HG02610 (cell line): ENCODE data around the gene TRIM42.
A peak's percentile ranks its signal among the peaks of the same experiment; 100 is the strongest.

Experiments used
- ATAC-seq: cut with Tn5 transposase; IDR thresholded peaks from one replicate; pipeline ENCODE4 v1.9.1; 2021; ENCODE audit warnings: mild to moderate bottlenecking, moderate library complexity; ENCODE audit not compliant: unreplicated experiment

TRIM42 gene

GRCh38 chr3:140709751-140710150 lies 31.9 kb downstream of the TRIM42 start:
- no peak for ATAC-seq

- ATAC-seq: no peak
Observed at GRCh38 chr3:140710711-140711389, 33.0 kb downstream of the TRIM42 start.

- no peak for ATAC-seq
Observed at GRCh38 chr3:140711390-140712035, 33.6 kb downstream of the TRIM42 start.

- no peak for ATAC-seq
Observed at GRCh38 chr3:140712301-140712700, 34.4 kb downstream of the TRIM42 start.

GRCh38 chr3:140715035-140715434 lies 37.2 kb downstream of the TRIM42 start:
- ATAC-seq: no peak

GRCh38 chr3:140717921-140718320 lies 40.1 kb downstream of the TRIM42 start:
- no peak for ATAC-seq

- no peak for ATAC-seq
Observed at GRCh38 chr3:140719841-140720614, 42.2 kb downstream of the TRIM42 start.

- no peak for ATAC-seq
Observed at GRCh38 chr3:140723576-140723975, 45.7 kb downstream of the TRIM42 start.

- peak; percentile 85 for ATAC-seq
Observed at GRCh38 chr3:140724856-140725812, 47.3 kb downstream of the TRIM42 start.

- no peak for ATAC-seq
Observed at GRCh38 chr3:140726066-140726465, 48.2 kb downstream of the TRIM42 start.

GRCh38 chr3:140727886-140728285 lies 50.0 kb downstream of the TRIM42 start:
- no peak for ATAC-seq

- ATAC-seq: peak; percentile 72
Observed at GRCh38 chr3:140731440-140732119, 53.7 kb downstream of the TRIM42 start.

GRCh38 chr3:140733623-140734022 lies 55.8 kb downstream of the TRIM42 start:
- no peak for ATAC-seq

- ATAC-seq: no peak
Observed at GRCh38 chr3:140736863-140737460, 59.1 kb downstream of the TRIM42 start.

- no peak for ATAC-seq
Observed at GRCh38 chr3:140742116-140742515, 64.3 kb downstream of the TRIM42 start.

- no peak for ATAC-seq
Observed at GRCh38 chr3:140748171-140748570, 70.3 kb downstream of the TRIM42 start.

- ATAC-seq: no peak
Observed at GRCh38 chr3:140748903-140749302, 71.0 kb downstream of the TRIM42 start.
